KOPT-K1 (cell line): ENCODE results near the gene MACROD2.

Experiments
- H3K27ac ChIP-seq: fragments of 200-600 bp; sonication (generic); 2 replicates; pipeline ENCODE4 v1.5.1; 2016; ENCODE audit warnings: antibody characterized with exemption, mild to moderate bottlenecking, low read depth, low read length; ENCODE audit not compliant: poor library complexity, severe bottlenecking
- H3K36me3 ChIP-seq: fragments of 200-600 bp; sonication (generic); 2 replicates; pipeline ENCODE4 v1.5.1; 2017; ENCODE audit warnings: antibody characterized with exemption, mild to moderate bottlenecking, low read length, moderate library complexity; ENCODE audit not compliant: insufficient read depth
- H3K9me3 ChIP-seq: fragments of 200-600 bp; sonication (generic); 2 replicates; pipeline ENCODE4 v1.5.1; 2017; ENCODE audit warnings: antibody characterized with exemption, low read length, mild to moderate bottlenecking; ENCODE audit not compliant: insufficient read depth, poor library complexity, severe bottlenecking

MACROD2 gene

DNA sequence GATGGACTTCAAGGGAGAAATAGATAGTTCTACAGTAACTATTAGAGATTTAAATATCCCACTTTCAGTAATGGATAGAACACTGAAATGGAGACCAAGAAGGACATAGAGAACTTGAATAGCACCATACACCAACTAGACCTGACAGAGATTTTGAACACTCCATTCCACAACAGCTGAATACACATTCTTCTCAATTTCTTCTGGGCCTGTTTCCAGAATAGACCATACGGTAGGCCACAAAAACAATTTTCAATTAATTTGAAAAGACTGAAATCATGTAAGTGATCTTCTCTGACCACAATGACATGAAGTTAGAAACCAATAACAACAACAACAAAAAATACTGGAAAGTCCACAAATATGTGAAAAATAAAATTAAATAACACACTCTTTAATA is 1321.2 kb downstream of the MACROD2 start:
- no peak overlapping the region for H3K27ac ChIP-seq
- no peaks in the 10 kb centered on the region for H3K9me3 ChIP-seq
- H3K36me3 ChIP-seq: no peaks in the 10 kb centered on the region

DNA sequence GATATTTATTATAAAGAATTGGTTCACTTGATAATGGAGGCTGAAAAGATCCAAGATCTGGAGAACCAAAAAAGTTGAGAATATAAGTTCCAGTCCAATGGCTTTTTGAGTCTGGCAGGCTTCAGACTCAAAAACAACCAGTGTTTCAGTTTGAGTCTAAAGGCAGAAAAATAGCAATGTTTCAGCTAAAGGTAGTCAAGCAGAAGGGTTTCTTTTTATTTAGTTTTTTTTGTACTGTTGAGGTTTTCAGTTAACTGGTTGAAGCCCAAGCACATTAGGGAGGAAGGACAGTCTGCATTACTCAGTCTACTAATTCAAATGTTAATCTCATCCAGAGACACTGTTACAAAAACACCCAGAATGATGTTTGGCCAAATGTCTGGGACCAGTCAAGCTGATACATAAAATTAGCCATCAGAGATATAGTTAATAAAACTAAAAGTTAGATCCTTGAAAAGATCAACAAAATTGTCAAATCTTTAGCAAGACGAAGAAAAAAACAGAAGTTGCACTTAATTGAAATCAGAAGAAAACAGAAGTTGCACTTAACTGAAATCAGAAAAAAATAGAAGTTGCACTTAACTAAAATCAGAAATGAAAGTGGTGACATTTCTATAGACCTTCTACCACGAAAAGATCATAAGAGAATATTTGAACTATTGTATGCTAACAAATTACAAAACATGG is 1322.4 kb downstream of the MACROD2 start:
- no peak overlapping the region for H3K27ac ChIP-seq
- no peaks in the 10 kb centered on the region for H3K9me3 ChIP-seq
- H3K36me3 ChIP-seq: no peaks in the 10 kb centered on the region

DNA sequence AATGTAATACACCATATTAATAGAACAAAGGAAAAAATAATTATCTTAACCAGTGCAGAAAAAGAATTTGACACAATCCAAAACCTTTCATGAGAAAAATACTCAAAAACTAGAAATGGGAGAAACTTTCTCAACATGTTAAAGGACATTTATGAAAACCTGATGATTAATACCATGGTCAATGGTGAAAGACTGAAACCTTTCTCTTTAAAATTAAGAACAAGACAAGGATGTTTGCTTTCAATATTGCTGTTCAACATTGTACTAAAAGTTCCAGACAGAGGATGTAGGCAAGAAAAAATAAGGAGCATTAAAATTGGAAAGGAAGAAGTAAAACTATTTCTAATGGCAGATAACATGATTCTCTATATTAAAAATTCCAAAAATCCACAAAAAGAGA is 1323.4 kb downstream of the MACROD2 start:
- Histone ChIP-seq H3K36me3 (no peaks in the 10 kb centered on the region), H3K9me3 (no peaks in the 10 kb centered on the region), H3K27ac (no peak overlapping the region)

DNA sequence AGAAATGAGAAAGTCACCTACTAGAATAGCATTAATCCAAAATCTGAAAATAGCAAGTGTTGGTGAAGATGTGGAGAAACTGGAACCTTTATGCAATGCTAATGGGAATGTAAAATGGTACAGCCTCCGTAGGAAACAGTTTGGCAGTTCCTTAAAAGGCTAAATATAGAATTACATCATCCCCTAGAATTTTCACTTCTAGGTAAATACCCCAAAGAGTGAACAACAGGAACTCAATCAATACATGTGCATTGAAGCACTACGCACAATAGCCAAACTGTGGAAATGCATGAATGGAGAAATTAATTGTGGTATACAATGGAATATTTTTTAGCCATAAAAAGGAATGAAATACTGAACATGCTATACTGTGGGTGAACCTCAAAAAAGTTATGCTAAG is 1324.1 kb downstream of the MACROD2 start:
- Histone ChIP-seq H3K36me3 (no peaks in the 10 kb centered on the region), H3K27ac (no peak overlapping the region), H3K9me3 (no peaks in the 10 kb centered on the region)

DNA sequence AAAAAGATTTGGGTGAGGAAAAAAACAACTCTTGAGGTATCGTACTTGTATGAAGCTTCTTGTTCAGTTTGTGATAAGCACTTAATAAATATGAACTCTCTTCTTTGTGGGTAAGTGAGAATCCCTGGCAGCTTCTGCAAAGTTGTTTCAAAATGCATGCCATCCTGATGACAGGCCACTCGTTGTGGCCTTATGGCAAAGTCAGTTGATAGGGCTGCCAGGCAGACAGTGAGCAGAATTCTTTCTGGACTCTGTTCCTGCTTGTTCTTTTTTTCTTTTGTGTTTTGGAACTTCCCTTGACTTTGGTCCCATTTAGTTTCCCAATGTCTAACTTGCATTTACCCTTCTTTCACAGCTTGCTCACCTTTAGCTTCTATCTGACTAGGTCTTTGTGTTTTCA is 1325.6 kb downstream of the MACROD2 start:
- Histone ChIP-seq H3K9me3 (no peaks in the 10 kb centered on the region), H3K27ac (no peak overlapping the region), H3K36me3 (no peaks in the 10 kb centered on the region)

DNA sequence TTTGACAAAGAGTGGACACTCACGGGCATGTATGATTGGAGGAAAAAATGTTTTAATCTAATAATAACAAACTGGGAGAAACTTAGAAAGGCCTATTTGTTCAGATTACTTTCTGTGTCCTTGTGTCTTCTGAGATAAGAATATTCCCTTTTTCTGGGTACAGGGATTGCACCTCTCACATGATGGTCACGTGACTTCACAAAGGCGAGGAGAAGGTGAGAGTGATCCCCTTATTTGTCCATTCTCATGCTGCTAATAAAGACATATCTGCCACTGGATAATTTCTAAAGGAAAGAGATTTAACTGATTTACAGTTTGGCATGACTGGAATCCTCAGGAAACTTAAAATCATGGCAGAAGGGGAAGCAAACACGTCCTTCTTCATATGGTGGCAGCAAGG is 1331.8 kb downstream of the MACROD2 start:
- Histone ChIP-seq H3K27ac (no peak overlapping the region), H3K36me3 (no peaks in the 10 kb centered on the region), H3K9me3 (no peaks in the 10 kb centered on the region)

DNA sequence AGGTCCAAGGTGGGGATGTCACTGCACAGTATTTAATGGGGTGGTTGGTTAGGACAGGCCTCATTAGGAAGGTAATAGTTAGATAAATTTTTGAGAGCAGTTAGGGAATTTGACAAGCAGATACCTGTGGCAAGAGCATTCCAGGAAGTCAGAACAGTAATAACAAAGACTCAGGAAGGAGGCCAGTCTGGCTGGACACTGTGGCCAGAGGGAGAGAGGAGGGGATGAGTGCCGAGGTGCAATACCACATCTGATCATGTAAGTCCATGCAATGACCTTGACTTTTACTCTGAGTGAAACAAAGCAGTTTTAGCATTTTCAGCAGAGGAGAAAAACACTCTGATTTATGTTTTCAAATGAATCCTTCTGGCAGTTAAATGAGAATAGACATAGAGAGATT is 1332.8 kb downstream of the MACROD2 start:
- H3K9me3 ChIP-seq: no peaks in the 10 kb centered on the region
- no peak overlapping the region for H3K27ac ChIP-seq
- no peaks in the 10 kb centered on the region for H3K36me3 ChIP-seq

DNA sequence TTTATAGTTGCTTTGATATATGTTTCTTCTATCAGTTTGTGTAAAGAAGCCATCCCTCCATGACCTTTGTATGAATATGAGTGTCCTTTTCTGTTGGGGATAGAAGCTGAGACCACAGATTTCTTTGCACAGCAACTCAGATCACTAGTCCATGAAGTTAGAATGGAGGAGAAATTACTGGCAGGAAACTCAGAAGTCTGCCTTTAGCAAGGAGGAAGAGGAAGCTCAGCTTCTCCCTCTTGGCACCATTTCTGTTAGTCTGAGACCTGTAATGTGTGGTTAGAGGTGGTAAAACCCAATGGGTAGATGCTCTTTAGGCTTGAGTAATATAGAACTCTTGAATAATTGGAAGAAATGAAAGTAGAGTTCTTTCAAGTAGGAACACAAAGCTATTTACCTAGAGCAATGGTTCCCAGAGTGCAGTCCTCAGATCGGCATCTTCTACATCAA is 1337.4 kb downstream of the MACROD2 start:
- Histone ChIP-seq H3K36me3 (no peaks in the 10 kb centered on the region), H3K9me3 (no peaks in the 10 kb centered on the region), H3K27ac (no peak overlapping the region)

DNA sequence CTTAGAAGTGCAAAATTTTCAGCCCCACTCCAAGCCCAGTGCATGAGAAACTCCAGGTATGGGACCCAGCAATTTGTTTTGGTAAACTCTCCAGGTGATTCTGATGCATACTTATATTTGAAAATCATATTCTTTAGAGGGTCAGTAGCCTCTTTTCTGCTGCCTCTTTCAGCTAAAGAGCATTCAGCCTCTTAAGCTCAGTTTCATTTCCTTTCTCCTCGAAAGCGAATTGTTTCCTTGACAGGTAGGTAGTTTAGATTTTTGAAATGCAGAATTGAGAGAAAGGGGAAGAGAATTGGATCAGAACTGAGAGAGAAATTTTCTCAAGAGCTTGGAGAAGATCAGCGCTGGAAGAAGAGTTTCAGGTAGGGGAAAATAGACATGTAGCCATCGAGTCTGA is 1337.9 kb downstream of the MACROD2 start:
- Histone ChIP-seq H3K27ac (no peak overlapping the region), H3K36me3 (no peaks in the 10 kb centered on the region), H3K9me3 (no peaks in the 10 kb centered on the region)

DNA sequence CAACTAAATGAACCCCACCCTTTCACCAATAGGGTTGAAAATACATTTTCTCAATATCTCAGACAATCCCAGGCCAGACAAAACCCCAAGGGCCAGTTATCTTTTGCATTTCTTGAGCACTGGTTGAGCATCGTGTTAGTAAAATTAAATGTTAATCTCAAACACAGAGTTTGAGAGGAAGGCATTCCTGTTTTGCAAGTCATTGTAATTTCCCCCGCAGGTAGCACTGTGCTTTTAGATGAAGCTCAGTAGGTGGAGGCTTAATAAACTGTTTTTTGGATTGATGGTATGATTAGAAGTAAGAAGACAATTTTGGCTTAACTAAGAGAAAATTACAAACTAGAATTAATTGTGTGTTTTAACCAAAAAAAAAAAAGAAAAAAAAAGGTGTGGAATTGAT is 1340.7 kb downstream of the MACROD2 start:
- H3K27ac ChIP-seq: no peak overlapping the region
- no peaks in the 10 kb centered on the region for H3K9me3 ChIP-seq
- H3K36me3 ChIP-seq: no peaks in the 10 kb centered on the region

DNA sequence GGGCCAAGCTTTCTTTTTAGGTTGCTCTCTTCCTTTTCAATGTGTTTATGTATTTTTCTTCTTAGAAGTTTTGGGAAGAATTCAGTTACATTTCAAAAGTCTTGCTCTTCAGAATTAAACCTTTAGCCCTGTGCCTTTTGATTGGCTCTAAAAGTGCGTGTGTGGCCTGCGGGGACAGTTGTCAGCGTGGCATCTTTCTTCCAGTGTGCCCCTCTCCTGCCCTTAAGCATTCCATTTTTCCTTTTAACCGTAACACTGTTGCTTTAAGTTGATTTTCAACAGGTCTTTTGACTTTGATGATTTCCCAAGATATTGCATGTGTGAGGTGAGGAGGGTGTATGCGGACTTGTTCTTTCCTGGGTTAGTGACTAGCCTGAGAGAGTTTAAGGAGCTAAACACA is 1341.2 kb downstream of the MACROD2 start:
- no peaks in the 10 kb centered on the region for H3K9me3 ChIP-seq
- H3K36me3 ChIP-seq: no peaks in the 10 kb centered on the region
- H3K27ac ChIP-seq: no peak overlapping the region

DNA sequence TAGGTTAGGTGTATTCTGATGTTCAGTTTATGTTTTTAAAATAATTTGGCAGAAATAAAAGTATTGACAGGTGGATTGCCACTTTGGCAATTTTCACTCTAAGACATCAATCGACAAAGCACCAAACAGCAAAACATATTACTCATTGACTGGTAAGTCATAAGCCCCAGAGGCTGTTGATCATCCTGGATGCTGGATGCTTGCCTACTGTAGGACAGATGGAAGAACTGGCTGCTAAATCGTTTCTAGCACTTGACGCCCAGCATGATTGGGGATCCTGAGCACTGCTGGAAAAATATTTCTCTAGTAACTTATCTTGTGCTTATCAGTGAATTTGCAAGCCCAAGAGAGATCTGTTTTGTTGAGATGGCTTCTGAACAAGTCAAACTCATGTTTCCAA is 1343.9 kb downstream of the MACROD2 start:
- no peaks in the 10 kb centered on the region for H3K36me3 ChIP-seq
- H3K27ac ChIP-seq: no peak overlapping the region
- no peaks in the 10 kb centered on the region for H3K9me3 ChIP-seq

DNA sequence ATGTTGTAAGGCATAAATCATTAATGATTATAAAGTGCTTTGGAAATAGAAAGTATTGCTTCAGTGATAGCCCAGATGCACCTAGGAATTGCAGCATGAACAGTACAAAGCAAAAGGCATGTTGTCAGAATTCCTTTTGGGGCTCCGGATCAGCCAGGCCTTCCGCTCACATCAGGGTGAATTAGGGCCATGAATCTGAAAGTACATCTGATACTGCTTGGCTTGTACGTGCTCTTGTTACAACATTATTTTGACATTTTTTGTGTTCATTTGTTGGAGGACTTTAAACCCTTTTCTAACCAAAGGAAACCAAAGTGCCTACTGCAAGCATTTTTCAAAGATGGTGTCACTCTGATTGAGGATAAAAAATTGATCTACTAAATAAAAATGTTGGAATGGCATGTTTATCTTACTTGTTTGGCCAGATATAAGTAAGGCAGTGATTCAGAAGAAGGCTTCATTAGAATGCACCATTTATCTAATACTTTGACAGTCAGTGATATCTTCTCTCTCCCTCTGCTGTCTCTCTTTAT is 1347.7 kb downstream of the MACROD2 start:
- peaks cover 4% of the 10 kb centered on the region for H3K9me3 ChIP-seq
- H3K27ac ChIP-seq: no peak overlapping the region
- no peaks in the 10 kb centered on the region for H3K36me3 ChIP-seq

DNA sequence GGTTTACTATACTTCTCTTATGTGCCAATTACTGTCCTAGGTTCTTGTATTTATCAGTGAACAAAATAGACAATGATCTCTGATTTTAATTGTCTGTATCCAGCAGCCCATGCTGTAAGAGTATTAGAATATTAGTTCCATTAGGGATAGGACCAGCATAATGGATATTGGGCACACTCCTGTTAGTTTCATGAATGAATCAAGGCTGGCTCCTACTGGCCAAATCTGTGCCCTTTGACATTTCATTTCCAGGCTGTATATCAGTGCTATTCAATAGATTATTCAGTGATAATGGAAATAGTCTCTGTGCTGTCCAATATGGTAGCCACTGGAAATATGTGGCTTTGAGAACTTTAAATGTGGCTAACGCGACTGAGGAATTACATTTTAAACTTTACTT is 1350.0 kb downstream of the MACROD2 start:
- peaks cover 13% of the 10 kb centered on the region for H3K9me3 ChIP-seq
- H3K27ac ChIP-seq: no peak overlapping the region

DNA sequence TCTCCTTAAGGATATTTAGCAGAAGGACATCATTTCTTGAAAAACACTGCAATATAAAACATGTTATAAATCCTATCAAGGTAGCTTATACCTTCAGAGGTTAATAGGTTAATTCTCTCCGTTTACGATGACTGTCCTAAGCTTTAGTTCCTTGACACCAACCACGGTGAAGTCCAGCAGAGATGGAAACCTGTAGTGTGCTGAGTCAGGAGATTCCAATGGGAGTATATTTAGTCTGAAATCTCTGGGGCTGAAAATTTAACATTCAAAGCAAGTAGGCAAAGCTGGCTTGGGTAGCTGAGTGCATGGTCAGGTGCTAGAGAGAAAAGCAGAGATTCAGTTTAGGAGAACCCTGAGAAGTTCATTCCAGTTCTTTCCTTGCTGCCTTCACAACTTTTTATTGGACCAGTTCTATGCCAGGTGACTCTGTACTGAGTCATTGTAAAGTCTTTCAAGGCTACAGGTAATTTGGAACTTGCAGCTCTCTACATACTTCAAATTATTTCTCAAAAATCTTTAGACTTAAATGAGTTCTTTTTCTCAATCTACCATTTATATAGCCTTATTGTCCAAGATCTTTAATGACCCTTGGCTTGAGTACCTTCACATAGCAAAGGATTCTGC is 1351.5 kb downstream of the MACROD2 start:
- H3K36me3 ChIP-seq: no peaks in the 10 kb centered on the region
- no peak overlapping the region for H3K27ac ChIP-seq

More for the DNA sequence above, 1350.0 kb downstream of the MACROD2 start:
- no peaks in the 10 kb centered on the region for H3K36me3 ChIP-seq

DNA sequence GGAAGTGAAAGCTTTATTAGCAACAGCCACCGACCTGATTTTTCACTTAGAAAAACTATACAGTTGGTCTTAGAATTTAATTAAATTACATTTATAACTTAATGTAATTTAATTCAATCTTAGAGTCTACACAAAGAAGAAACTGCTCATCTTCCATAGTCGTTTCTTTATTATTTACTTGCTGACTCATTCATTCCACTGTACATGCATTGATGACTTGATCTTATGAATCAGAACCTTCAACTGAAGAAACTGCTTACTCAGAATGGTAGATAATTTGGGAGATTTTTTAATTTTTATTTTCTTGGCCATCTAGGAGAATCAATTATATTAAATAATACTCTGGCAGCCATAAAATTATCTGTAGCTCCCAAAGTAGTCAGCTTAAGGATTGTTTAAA is 1363.7 kb downstream of the MACROD2 start:
- no peaks in the 10 kb centered on the region for H3K9me3 ChIP-seq
- H3K36me3 ChIP-seq: no peaks in the 10 kb centered on the region
- no peak overlapping the region for H3K27ac ChIP-seq

More for the DNA sequence above, 1351.5 kb downstream of the MACROD2 start:
- peaks cover 13% of the 10 kb centered on the region for H3K9me3 ChIP-seq
